ENCODE measurements around the gene SNX15. TPM values are rescaled to one million over a fixed set of nuclear protein-coding genes. Genes with fewer than 3 reads are reported as not detected.
"Not testable (repeated sequence)": the region's sequence is repeated elsewhere in the genome, so short reads cannot be mapped to it uniquely, and the experiment has no call there.

Gene SNX15
- total RNA-seq = 17.4 TPM
- 10 to 100 TPM in 3 of 4 donors, 1 to 10 TPM in 1; 9.4 to 15.6 (median 11.1) TPM for polyA plus RNA-seq

GRCh38 chr11:65027213-65028067 is at the start of gene SNX15:
Gene SNX15, plus strand, starts transcription at chr11:65027439. Its CDS starts 99 bp downstream, at chr11:65027538.
- peak within 1 kb of the TSS; percentile 84 for H3K4me3 ChIP-seq (ENCODE audit: low read depth, low read length)
- H3K9me3 Mint-ChIP-seq = no peaks in the 10 kb centered on the region
- ATAC-seq (ENCODE audit: low read depth in 2 of 2) = peak; percentile 90 to 93
- peak within 1 kb of the TSS; percentile 80 to 91 (median 81) for H3K27ac Mint-ChIP-seq
- H3K36me3 ChIP-seq (ENCODE audit: control insufficient read depth, insufficient read depth, low read length) = peaks cover 8% of the 10 kb centered on the region
- H3K9me3 ChIP-seq (ENCODE audit: control insufficient read depth in 2 of 2, low read length in 2 of 2) = no peaks in the 10 kb centered on the region
- H3K27me3 ChIP-seq (ENCODE audit: control insufficient read depth, insufficient read depth, low read length) = no peaks in the 10 kb centered on the region
- H3K4me3 Mint-ChIP-seq = peak within 1 kb of the TSS; percentile 84 to 98 (median 86)
- H3K27ac ChIP-seq (ENCODE audit: insufficient read depth, low read length, poor library complexity, severe bottlenecking) = peak within 1 kb of the TSS; percentile 73
- peaks cover 8 to 26% (median 21%) of the 10 kb centered on the region in 4 donors for H3K4me1 Mint-ChIP-seq
- H3K27me3 Mint-ChIP-seq = peaks cover 5% of the 10 kb centered on the region
- DNase-seq = peak; percentile 88 to 98 (median 95)
- no peaks in the 10 kb centered on the region for H3K36me3 Mint-ChIP-seq
- H3K4me1 ChIP-seq (ENCODE audit: control insufficient read depth, insufficient read depth, low read length, poor library complexity, severe bottlenecking) = peaks cover 13% of the 10 kb centered on the region

GRCh38 chr11:64983339-64983738 is 43.9 kb upstream of the SNX15 start:
- not testable (repeated sequence) for H3K9me3 Mint-ChIP-seq; H3K4me3 ChIP-seq (ENCODE audit: low read depth, low read length); DNase-seq; H3K4me1 Mint-ChIP-seq; ATAC-seq (ENCODE audit: low read depth in 2 of 2); H3K27me3 ChIP-seq (ENCODE audit: control insufficient read depth, insufficient read depth, low read length); H3K9me3 ChIP-seq (ENCODE audit: control insufficient read depth in 2 of 2, low read length in 2 of 2); H3K4me3 Mint-ChIP-seq; H3K4me1 ChIP-seq (ENCODE audit: control insufficient read depth, insufficient read depth, low read length, poor library complexity, severe bottlenecking); H3K36me3 ChIP-seq (ENCODE audit: control insufficient read depth, insufficient read depth, low read length); H3K27ac ChIP-seq (ENCODE audit: insufficient read depth, low read length, poor library complexity, severe bottlenecking); H3K36me3 Mint-ChIP-seq; H3K27ac Mint-ChIP-seq
- peaks cover 10% of the 10 kb centered on the region for H3K27me3 Mint-ChIP-seq

GRCh38 chr11:64987998-64988854 is 39.0 kb upstream of the SNX15 start:
- H3K27me3 Mint-ChIP-seq = peaks cover 18% of the 10 kb centered on the region
- DNase-seq = no peak
- H3K36me3 ChIP-seq (ENCODE audit: control insufficient read depth, insufficient read depth, low read length) = no peaks in the 10 kb centered on the region
- no peaks in the 10 kb centered on the region for H3K9me3 Mint-ChIP-seq
- no peaks in the 10 kb centered on the region for H3K36me3 Mint-ChIP-seq
- H3K27ac ChIP-seq (ENCODE audit: insufficient read depth, low read length, poor library complexity, severe bottlenecking) = no peak overlapping the region
- ATAC-seq (ENCODE audit: low read depth in 2 of 2) = no peak
- no peaks in the 10 kb centered on the region for H3K27me3 ChIP-seq (ENCODE audit: control insufficient read depth, insufficient read depth, low read length)
- no peak overlapping the region for H3K4me3 Mint-ChIP-seq
- H3K4me1 ChIP-seq (ENCODE audit: control insufficient read depth, insufficient read depth, low read length, poor library complexity, severe bottlenecking) = peaks cover 8% of the 10 kb centered on the region
- H3K9me3 ChIP-seq (ENCODE audit: control insufficient read depth in 2 of 2, low read length in 2 of 2) = no peaks in the 10 kb centered on the region
- peaks cover 0 to 15% (median 8%) of the 10 kb centered on the region in 4 donors for H3K4me1 Mint-ChIP-seq
- no peak overlapping the region for H3K4me3 ChIP-seq (ENCODE audit: low read depth, low read length)
- H3K27ac Mint-ChIP-seq = peak overlapping the region in 1 of 3 donors; percentile 52

GRCh38 chr11:64989416-64989815 is 37.8 kb upstream of the SNX15 start:
- ATAC-seq (ENCODE audit: low read depth in 2 of 2) (no peak), DNase-seq (no peak)
- Mint-ChIP-seq H3K4me3 (no peak overlapping the region), H3K27ac (no peak overlapping the region), H3K4me1 (peaks cover 0 to 15% (median 8%) of the 10 kb centered on the region in 4 donors), H3K36me3 (no peaks in the 10 kb centered on the region), H3K27me3 (peaks cover 18% of the 10 kb centered on the region), H3K9me3 (no peaks in the 10 kb centered on the region)
- peaks cover 8% of the 10 kb centered on the region for H3K4me1 ChIP-seq (ENCODE audit: control insufficient read depth, insufficient read depth, low read length, poor library complexity, severe bottlenecking)
- no peak overlapping the region for H3K27ac ChIP-seq (ENCODE audit: insufficient read depth, low read length, poor library complexity, severe bottlenecking)
- H3K9me3 ChIP-seq (ENCODE audit: control insufficient read depth in 2 of 2, low read length in 2 of 2) = no peaks in the 10 kb centered on the region
- H3K27me3 ChIP-seq (ENCODE audit: control insufficient read depth, insufficient read depth, low read length) = no peaks in the 10 kb centered on the region
- H3K4me3 ChIP-seq (ENCODE audit: low read depth, low read length) = no peak overlapping the region
- no peaks in the 10 kb centered on the region for H3K36me3 ChIP-seq (ENCODE audit: control insufficient read depth, insufficient read depth, low read length)

GRCh38 chr11:64990222-64990923 is 36.9 kb upstream of the SNX15 start:
- H3K4me3 Mint-ChIP-seq = peak overlapping the region in 1 of 4 donors; percentile 13
- no peaks in the 10 kb centered on the region for H3K9me3 Mint-ChIP-seq
- Histone ChIP-seq H3K27ac (ENCODE audit: insufficient read depth, low read length, poor library complexity, severe bottlenecking) (no peak overlapping the region), H3K9me3 (ENCODE audit: control insufficient read depth in 2 of 2, low read length in 2 of 2) (no peaks in the 10 kb centered on the region), H3K36me3 (ENCODE audit: control insufficient read depth, insufficient read depth, low read length) (no peaks in the 10 kb centered on the region), H3K27me3 (ENCODE audit: control insufficient read depth, insufficient read depth, low read length) (no peaks in the 10 kb centered on the region), H3K4me3 (ENCODE audit: low read depth, low read length) (no peak overlapping the region), H3K4me1 (ENCODE audit: control insufficient read depth, insufficient read depth, low read length, poor library complexity, severe bottlenecking) (peaks cover 8% of the 10 kb centered on the region)
- DNase-seq (no peak), ATAC-seq (ENCODE audit: low read depth in 2 of 2) (no peak)
- peak overlapping the region in 1 of 3 donors; percentile 35 for H3K27ac Mint-ChIP-seq
- peaks cover 23% of the 10 kb centered on the region for H3K27me3 Mint-ChIP-seq
- H3K36me3 Mint-ChIP-seq = no peaks in the 10 kb centered on the region
- H3K4me1 Mint-ChIP-seq = peaks cover 0 to 15% (median 8%) of the 10 kb centered on the region in 4 donors

GRCh38 chr11:64994318-64994717 is 32.9 kb upstream of the SNX15 start:
- DNase-seq (no peak), ATAC-seq (ENCODE audit: low read depth in 2 of 2) (no peak)
- peaks cover 16% of the 10 kb centered on the region for H3K27me3 Mint-ChIP-seq
- no peaks in the 10 kb centered on the region for H3K9me3 ChIP-seq (ENCODE audit: control insufficient read depth in 2 of 2, low read length in 2 of 2)
- no peaks in the 10 kb centered on the region for H3K27me3 ChIP-seq (ENCODE audit: control insufficient read depth, insufficient read depth, low read length)
- H3K36me3 Mint-ChIP-seq = no peaks in the 10 kb centered on the region
- H3K27ac Mint-ChIP-seq = no peak overlapping the region
- H3K4me3 ChIP-seq (ENCODE audit: low read depth, low read length) = no peak overlapping the region
- no peaks in the 10 kb centered on the region for H3K36me3 ChIP-seq (ENCODE audit: control insufficient read depth, insufficient read depth, low read length)
- no peak overlapping the region for H3K4me3 Mint-ChIP-seq
- H3K4me1 ChIP-seq (ENCODE audit: control insufficient read depth, insufficient read depth, low read length, poor library complexity, severe bottlenecking) = peaks cover 8% of the 10 kb centered on the region
- no peaks in the 10 kb centered on the region for H3K9me3 Mint-ChIP-seq
- H3K4me1 Mint-ChIP-seq = peaks cover 0 to 26% (median 18%) of the 10 kb centered on the region in 4 donors
- H3K27ac ChIP-seq (ENCODE audit: insufficient read depth, low read length, poor library complexity, severe bottlenecking) = no peak overlapping the region

GRCh38 chr11:64996327-64996709 is 30.9 kb upstream of the SNX15 start:
- no peaks in the 10 kb centered on the region for H3K9me3 Mint-ChIP-seq
- peak overlapping the region in 1 of 3 donors; percentile 32 for H3K27ac Mint-ChIP-seq
- Histone ChIP-seq H3K36me3 (ENCODE audit: control insufficient read depth, insufficient read depth, low read length) (no peaks in the 10 kb centered on the region), H3K4me1 (ENCODE audit: control insufficient read depth, insufficient read depth, low read length, poor library complexity, severe bottlenecking) (no peaks in the 10 kb centered on the region), H3K9me3 (ENCODE audit: control insufficient read depth in 2 of 2, low read length in 2 of 2) (no peaks in the 10 kb centered on the region), H3K27me3 (ENCODE audit: control insufficient read depth, insufficient read depth, low read length) (no peaks in the 10 kb centered on the region), H3K27ac (ENCODE audit: insufficient read depth, low read length, poor library complexity, severe bottlenecking) (no peak overlapping the region), H3K4me3 (ENCODE audit: low read depth, low read length) (no peak overlapping the region)
- peaks cover 10% of the 10 kb centered on the region for H3K27me3 Mint-ChIP-seq
- no peaks in the 10 kb centered on the region for H3K36me3 Mint-ChIP-seq
- DNase-seq = no peak
- peaks cover 0 to 17% (median 9%) of the 10 kb centered on the region in 4 donors for H3K4me1 Mint-ChIP-seq
- no peak overlapping the region for H3K4me3 Mint-ChIP-seq
- no peak for ATAC-seq (ENCODE audit: low read depth in 2 of 2)

All from CD4-positive, CD25-positive, alpha-beta regulatory T cell (primary cell).